ENCODE data around the gene FNDC10.
"Not testable (repeated sequence)": the region's sequence is repeated elsewhere in the genome, so short reads cannot be mapped to it uniquely, and the experiment has no call there.

FNDC10 gene

DNA sequence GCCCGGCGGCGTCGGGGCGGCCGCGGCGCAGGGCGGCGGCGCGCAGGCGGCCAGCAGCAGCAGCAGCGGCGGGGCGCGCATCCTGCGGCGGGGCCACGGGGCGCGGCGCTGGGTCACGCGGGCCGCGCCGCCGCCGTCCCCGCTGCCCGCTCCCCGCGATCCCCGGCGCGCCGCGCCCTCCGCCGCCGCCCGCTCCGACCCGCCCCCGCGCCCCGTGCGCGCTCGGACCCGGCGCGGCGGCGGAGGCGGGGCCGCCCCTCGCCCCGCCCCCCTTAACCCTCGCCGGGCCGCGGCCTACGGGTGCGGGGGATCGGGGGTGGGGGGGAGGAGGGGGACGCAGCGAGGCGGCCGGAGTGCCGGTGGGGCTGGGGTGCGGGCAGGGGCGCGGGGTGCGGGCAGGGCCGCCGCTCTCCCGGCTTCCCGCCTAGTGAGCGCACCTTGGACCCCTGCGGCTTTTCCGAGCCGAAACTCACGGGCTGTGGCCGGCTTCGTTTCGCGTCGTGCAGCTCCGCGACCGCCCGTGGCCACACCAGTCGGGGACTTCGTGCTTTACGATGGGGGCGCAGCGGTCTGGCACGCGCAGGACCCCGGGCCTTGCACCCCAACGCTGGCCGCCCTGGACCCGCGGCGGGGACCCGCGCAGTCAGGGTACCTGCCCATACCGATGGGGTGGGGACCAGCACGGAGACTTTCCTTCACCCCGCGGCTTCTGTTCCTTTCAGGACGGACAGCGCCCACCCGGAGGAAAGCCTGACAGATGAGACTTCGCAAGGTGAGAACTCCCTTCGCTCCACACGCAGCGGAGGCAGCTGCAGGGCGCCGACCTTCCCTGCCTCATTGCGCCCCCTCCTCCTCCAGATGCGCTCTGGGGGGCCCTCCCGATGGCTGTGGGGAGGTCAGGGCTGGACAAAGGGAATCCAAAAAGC is at the start of gene FNDC10:
FNDC10 (minus strand) TSS at position 201 of the 926 bp plus-strand sequence; CDS start at position 81, 120 bp downstream.
- DNase-seq, result no peak

DNA sequence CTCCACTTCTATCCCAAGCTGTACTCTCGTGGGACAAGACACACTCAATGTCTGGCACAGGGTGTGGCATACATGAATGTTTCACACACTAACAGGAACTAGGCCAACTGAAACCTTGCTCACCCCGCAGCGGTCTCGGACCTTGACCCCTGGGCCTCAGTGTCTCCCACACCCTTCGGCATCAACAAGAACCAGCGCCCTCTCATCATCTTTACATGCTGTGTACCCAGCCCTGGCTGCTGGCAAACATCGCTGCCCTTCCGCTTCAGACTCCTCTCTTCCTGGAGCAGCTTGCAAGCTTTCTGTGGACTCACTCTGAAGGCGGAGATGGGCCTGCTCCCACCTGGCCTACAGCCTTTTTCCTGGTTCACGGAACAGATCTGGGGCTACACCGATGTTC is 48.3 kb upstream of the FNDC10 start:
- not testable (repeated sequence) for DNase-seq

DNA sequence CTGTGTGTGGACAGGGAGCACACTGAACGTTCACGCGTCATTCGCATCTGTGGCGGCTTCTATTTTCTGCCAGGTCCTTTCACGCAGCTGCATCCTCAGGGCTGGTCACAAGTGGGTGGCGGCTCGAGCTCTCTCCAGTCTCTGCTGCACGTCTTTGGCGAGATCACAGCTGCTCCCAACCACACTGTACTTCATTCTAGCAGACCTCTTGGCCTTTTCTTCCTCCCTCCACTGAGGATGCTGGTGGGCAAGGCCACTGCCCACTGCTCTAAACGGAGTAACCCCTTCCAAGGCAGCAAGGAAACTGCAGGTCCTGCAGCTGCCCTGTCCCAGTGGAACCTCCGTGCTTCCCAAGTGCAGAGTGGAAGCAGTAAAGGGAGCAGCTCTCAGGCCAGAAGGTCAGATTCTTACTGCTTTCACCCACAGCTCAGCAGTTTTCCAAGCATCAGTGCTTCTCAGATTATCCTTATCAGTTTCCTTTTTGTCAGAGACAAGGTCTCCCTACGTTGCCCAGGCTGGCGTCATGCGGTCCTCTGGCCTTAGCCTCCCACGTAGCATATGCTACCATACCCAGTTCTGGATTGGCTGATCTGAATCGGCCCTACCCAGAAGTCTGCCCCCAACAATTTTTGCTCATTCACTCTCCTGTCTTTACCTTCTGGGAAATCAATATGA is 47.8 kb upstream of the FNDC10 start:
- DNase-seq, result not testable (repeated sequence)

DNA sequence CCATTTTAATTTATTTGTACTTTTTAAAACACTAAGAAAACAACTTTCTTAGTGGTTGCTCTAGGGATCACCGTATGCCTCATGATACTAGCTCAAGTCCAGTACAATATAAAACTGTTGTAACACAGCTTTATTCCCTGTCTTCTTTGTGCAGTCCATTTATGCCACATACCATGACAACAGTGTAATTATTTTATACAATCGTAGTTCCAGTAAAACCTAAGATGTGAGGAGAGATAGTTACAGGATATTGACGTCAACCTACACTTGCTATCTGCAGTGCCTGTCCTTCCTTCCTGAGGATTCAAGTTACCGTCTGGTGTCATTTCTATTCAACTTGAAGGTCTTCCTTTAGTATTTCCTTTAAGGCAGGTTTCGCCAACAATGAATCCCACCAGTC is 46.4 kb upstream of the FNDC10 start:
- DNase-seq, result not testable (repeated sequence)

DNA sequence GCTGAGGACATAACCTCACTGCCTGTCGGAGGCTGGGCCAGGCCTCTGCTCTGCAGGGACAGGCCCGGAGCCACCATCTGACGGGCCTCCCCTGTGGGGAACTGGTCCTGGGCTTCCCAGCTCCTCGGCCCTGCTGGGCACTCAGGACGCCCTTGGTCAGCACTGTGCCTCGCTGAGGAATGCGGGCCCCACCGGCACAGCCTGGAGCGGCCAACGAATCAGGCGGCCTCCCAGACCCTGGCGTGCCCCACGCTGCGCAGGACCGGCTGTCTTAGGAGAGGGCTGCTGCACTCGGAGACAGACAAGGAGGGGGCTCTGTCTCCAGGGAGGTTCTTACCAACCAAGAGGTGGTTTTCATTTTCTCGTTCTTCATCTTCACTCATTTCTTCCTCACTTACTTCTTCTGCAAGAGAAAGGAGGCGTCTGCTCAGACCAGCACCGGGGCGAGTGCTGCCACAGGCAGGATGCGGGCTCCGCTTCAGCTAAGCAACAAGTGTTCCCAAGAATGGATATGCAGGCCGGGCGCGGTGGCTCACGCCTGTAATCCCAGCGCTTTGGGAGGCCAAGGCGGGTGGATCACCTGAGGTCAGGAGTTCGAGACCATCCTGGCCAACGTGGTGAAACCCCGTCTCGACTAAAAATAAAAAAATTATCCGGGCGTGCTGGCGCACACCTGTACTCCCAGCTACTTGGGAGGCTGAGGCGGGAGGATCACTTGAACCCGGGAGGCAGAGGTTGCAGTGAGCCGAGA is 41.0 kb upstream of the FNDC10 start:
- DNase-seq, result not testable (repeated sequence)

DNA sequence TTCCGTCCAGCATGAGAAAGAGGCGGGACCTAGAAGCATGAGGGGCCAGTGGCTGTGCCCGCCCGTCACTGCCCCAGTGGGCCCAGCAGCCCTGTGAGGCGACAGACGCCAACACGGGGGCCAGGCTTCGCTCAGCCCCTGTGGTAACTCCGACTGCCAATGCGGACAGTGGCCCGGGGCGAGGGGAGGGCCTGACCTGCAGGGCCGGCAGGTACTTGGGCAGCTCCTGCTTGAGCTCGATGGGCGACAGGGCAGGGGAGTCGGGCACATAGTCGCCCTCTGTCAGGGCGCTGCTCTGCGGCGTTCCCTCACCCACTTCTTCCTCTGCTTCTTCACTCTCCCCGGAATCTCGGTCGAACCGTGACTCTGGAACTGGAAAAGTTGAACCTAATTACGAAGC is 40.1 kb upstream of the FNDC10 start:
- not testable (repeated sequence) for DNase-seq

DNA sequence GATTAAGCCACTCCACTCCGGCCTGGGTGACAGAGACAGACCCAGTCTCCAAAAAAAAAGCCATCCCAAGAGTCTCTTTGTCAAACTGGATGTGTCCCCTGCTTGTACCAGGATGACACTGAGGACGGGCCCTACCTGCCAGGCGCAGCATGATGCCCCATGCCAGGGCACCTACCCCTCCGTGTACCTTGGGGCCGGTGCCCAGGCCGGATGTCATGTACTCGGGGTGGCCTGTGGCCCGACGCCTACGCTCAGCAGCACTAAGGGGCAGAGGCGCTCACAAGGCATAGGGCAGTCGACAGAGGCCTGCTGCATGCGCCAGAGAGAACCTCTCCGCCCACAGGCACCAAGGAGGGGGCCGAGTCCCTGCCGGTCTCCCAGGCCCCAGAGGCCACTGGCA is 39.4 kb upstream of the FNDC10 start:
- DNase-seq, result not testable (repeated sequence)

DNA sequence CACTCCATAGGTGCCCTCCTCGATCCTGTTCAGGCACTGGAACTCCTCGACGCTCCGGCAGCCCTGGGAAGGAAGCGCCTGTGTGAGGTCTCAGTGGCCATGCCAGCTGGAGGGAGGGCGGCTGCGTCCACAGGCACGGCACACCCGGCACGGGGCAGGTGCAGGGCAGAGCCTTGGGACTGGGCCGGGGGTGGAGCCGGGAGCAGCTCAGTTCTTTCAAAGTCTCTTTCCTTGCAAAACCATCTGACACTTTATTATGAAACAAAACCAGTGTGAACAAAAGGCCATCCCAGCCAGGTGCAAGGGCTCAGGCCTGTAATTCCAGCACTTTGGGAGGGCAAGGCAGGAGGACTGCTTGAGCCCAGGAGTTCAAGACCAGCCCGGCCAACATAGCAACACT is 38.6 kb upstream of the FNDC10 start:
- not testable (repeated sequence) for DNase-seq

DNA sequence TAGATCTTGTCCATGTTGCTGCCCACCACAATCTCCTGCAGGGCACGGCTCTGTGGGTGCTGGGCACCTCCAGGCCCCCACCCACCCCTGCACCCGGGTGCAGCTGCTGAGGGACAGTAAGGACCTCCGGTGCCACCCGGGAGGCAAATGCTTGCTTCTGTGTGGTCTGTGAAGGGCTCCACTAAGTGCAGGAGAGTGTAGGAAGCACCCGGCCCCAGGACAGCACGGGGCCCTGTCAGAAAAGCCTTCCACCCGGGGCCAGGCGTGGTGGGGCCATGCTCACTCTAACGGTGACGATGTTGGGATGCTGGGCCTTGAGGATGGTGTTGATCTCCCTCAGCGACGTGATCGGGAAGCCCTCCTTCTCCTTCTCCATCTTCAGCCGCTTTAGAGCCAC is 37.5 kb upstream of the FNDC10 start:
- not testable (repeated sequence) for DNase-seq

DNA sequence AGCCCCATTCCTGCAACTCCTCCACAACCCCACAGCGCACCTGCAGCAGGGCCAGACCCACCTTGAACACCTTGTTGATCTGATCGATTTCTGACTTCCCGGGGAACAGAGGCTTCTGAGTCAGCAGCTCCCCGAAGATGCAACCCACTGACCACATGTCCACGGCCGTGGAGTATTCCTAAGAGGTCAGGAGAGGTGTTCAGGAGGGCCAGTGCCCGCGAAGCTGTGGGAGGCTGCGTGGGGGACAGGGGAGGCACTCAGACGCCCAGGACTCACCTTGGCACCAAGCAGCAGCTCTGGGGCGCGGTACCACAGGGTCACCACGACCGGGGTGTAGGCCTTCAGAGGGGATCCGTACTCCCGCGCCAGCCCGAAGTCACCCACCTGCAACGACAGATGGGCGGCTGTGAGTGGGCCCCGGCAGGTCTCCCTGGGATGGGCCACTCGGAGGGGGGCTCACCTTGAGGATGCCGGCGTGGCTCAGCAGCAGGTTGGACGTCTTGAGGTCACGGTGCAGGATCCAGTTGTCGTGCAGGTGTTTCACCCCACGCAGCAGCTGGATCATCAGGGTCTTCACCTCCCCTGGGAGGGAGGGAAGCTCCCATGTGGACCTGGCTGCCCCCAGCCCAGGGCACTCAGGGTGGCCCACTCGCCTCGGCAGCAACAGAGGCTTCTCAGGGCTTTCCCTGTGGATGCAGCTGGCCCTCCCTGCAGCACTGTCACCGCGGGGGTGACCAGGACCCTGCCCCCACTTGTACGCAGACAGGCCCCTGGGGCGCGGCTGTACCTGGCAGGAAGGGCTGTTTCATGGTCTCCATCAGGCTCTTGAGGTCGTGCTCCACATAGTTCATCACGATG is 36.9 kb upstream of the FNDC10 start:
- not testable (repeated sequence) for DNase-seq

DNA sequence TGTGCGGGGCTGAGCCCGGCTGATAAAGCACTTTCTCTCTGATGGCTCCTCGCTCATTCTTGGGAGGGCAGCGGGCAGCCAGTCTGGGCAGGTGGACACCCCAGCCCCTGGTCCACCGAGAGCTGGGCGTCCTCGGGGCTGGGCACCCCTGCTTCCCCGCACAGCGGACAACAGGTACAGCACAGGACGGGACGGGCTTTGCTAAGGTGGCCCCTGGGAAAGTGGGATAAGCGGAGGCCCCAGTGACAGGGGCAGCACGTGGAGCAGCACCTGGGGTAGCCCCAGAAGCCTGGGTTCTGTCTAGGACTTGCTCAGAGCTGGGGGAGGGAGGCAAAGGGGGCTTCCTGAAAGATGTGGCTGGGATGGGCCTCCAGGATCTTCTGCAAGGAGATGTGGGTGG is 34.7 kb upstream of the FNDC10 start:
- DNase-seq, result not testable (repeated sequence)

DNA sequence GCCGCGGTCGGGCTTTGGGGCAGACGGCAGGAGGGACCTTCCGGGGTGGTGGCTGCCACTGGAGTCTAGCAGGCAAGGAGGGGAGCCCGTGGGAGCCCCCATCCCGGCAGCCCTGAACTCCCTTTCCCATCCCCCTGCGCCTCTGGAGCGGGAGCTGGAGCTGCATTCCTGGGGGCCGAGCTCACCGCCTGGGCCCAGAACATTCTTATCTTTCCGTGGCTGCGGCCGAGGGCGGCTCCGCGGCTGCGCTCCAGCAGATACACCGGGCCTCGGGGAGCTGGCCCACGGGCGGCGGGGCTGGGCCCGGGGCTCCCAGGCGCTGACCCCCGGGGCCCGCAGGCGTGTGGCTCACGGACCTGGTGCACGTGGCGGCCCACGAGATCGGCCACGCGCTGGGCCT is 33.5 kb upstream of the FNDC10 start:
- not testable (repeated sequence) for DNase-seq

DNA sequence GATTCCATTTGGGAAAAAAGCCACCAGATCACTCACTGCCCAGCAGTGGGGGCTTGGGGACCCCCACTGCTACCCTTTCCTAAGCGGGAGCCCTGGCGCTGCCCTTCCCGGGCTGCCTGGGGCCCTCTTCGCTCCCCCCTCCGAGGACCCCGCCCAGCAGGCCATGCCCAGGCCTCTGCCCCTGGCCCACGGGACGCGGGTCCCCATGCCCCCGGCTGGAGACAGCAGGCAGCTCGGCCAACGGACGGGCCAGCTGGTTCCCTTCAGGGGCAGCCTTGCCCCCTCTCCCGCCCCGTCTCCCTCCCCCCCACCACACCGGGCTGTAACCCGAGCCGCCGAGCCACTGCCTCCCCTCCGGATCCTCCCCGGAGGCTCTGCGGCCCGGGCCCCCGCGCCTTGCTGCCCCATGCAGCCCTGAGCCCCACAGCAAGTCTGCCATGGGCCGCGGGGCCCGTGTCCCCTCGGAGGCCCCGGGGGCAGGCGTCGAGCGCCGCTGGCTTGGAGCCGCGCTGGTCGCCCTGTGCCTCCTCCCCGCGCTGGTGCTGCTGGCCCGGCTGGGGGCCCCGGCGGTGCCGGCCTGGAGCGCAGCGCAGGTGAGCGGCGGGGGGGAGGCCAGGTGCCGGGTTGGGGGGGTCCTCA is 32.0 kb upstream of the FNDC10 start, which contains the start of gene MMP23B:
MMP23B (plus strand) TSS at position 392 of the 639 bp plus-strand sequence; CDS start at position 438, 46 bp downstream.
- no peak for DNase-seq

DNA sequence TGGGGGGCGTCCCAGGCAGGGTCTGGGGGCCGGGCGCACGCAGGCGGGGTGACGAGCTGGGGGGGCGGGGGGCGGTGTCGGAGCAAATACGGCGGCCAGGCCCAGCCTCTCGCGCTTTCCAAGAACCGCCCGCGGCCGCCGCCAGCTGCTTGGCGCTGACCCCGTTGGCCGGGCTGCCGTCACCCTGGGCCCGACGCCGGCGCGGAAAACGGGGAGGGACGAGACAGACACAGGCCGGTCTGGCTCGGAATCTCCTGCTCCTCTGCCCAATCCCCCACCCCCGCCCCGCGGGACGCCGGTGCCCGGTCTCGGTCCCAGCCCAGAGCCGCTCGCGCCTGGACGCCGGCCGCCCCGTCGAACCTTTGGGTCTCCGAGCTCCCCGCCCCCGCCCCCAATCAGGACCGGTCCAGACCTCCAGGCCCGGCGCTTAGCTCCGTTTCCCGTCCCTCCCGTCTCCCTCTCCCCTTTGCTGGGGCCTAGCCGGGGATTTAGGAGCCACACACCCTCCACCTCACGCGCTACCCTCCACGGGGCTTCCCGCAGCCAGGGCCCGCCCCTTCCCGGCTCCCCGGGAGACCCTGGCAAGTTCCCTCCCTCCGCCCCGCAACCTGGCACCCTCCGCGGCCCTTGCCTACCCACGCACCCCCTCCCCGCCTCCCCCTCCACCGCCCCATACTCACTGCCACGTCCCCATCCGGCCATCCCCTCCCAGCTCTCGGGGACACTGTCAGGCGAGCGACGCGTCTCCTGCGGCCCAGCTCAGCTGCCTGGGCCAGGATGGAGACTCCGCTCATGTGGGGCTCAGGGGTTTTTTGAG is 31.2 kb upstream of the FNDC10 start:
- no peak for DNase-seq

DNA sequence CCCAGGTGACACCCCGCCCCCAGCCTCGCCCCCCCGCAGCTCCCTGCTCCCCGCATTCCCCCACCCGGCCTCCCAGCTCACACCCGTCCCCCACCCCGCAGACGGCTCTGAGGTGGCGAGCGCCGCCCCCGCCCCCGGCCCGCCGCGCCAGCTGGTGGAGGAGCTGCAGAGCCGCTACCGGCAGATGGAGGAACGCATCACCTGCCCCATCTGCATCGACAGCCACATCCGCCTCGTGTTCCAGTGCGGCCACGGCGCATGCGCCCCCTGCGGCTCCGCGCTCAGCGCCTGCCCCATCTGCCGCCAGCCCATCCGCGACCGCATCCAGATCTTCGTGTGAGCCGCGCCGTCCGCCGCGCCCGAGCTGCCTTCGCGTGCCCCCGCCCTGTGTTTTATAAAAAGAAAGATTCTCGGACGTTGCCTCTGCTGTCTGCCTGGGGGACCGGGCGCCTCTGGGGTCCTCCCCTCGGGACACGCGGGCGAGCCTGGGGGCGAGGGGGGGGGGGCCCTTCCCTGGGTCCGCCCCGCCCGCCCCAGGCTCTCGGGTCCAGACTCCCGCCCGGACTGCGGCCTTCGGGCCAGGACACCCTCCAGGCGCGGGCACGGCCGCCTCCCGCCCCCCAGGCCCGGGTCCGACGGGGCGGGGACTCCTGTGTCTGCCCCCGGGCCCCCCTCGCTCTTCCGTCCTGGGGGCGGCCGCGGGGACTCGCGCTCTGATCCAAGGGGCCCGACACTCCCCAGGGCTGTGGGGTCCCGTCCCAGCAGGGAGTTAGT is 30.4 kb upstream of the FNDC10 start:
- DNase-seq, result peak; percentile 94

DNA sequence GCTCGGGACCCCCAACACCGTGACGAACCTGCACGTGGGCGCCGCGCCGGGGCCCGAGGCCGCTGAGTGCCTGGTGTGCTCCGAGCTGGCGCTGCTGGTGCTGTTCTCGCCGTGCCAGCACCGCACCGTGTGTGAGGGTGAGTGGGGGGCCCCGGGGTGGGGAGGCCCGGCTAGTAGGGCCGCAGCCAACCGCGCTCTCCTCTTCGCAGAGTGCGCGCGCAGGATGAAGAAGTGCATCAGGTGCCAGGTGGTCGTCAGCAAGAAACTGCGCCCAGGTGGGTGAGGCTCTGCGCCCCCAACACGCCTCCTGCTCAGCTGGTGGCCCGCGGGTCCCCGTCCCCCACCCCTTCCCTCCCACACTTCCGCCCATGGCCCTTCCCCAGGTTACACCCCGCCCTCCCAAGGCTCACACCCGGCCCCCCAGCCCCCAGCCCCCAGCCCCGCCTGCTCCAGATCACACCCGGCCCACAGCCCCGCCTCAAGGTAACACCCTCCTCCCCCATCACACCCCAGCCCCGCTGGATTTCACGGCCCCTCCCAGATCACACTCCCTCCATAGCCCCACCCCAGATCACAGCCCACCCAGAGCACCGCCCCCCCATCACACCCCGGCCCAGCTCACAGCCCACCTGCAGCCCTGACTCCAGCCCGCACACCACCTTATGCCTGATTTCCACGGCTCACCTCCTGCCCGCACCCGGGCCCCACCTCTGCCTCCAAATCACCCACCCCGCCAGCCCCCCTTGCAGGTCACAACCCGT is 29.7 kb upstream of the FNDC10 start:
- DNase-seq, result peak; percentile 67

DNA sequence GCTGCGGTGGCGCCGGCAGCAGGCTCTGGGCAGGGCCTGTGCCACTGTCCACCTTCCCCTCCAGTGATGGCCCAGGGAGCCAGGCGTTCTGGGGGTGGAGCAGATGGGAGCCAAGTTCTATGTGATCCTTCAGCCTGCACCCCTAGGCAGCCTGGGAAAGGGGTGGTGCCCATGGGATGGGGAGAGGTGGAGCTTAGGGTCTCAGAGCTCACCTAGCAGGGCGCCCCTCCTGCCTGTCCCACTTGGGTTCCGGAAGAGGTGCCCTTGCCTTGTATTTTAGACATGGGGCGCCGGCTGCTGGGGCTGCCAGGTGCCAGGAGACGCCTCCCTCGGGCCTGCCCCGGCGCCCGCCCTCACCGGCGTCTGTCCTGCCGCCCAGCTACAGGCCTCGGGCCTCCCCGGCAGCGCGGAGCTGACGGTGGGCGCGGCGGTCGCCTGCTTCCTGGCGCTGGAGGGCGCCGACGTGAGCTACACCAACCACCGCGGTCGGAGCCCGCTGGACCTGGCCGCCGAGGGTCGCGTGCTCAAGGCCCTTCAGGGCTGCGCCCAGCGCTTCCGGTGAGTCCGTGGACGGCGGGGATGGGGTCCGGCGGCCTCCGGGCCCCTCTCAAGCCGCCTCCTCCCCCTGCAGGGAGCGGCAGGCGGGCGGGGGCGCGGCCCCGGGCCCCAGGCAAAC is 29.0 kb upstream of the FNDC10 start:
- DNase-seq, result peak; percentile 27

Measured in activated effector memory CD4-positive, alpha-beta T cell treated with Interleukin-2 at 50 U/mL for 16 hours (primary cell).